Liver (tissue), 9 donors: Measurements from ENCODE around the gene TMEM151B. TPM values are rescaled to one million over a fixed set of nuclear protein-coding genes. Genes with fewer than 3 reads are reported as not detected.

ENCODE experiments used
- DNase-seq: peaks from one replicate; pipeline ENCODE4 v3.0.0-alpha.2; 2017; ENCODE audit warnings: low spot score
- H3K27ac ChIP-seq, 2 donors: one replicate each; pipeline ENCODE4 v1.7.0; 2013; ENCODE audit warnings: inconsistent platforms in 2 of 2, low read length in 2 of 2, control low read depth in 1 of 2, low read depth in 1 of 2, mild to moderate bottlenecking in 1 of 2
- H3K27me3 ChIP-seq, 4 donors: one replicate each; pipeline versions ENCODE4 v1.6.1 to v1.7.0; 2013; ENCODE audit warnings: low read length in 3 of 4, inconsistent platforms in 1 of 4, mild to moderate bottlenecking in 1 of 4, moderate library complexity in 1 of 4; ENCODE audit not compliant: control insufficient read depth in 4 of 4, insufficient read depth in 4 of 4
- H3K36me3 ChIP-seq, 4 donors: one replicate each; pipeline versions ENCODE4 v1.6.1 to v1.7.0; 2013; ENCODE audit warnings: low read length in 3 of 4, mild to moderate bottlenecking in 3 of 4, low read depth in 1 of 4, moderate library complexity in 1 of 4; ENCODE audit not compliant: control insufficient read depth in 4 of 4, insufficient read depth in 3 of 4
- H3K4me1 ChIP-seq, 4 donors: one replicate each; pipeline versions ENCODE4 v1.6.1 to v1.7.0; 2013; ENCODE audit warnings: low read length in 3 of 4, mild to moderate bottlenecking in 3 of 4, moderate library complexity in 1 of 4; ENCODE audit not compliant: control insufficient read depth in 4 of 4, insufficient read depth in 4 of 4
- H3K4me3 ChIP-seq, 3 donors: one replicate each; pipeline versions ENCODE4 v1.6.1 to v1.7.0; 2013; ENCODE audit warnings: low read length in 3 of 3, control low read depth in 1 of 3, low read depth in 1 of 3, mild to moderate bottlenecking in 1 of 3
- H3K9ac ChIP-seq, 2 donors: one replicate each; pipeline ENCODE4 v1.7.0; 2013; ENCODE audit warnings: low read length in 2 of 2, mild to moderate bottlenecking in 2 of 2, moderate library complexity in 2 of 2, control low read depth in 1 of 2, low read depth in 1 of 2
- H3K9me3 ChIP-seq, 4 donors: one replicate each; pipeline versions ENCODE4 v1.6.1 to v1.7.0; 2013; ENCODE audit warnings: low read length in 3 of 4; ENCODE audit not compliant: control insufficient read depth in 4 of 4
- EGR1 ChIP-seq, 2 donors: IDR thresholded peaks; 2 replicates each; pipeline ENCODE4 v1.6.1; 2016 to 2018; ENCODE audit warnings: antibody characterized with exemption in 2 of 2, low read depth in 2 of 2
- FOXA1 ChIP-seq: IDR thresholded peaks from 2 replicates; pipeline ENCODE4 v1.6.1; 2016; ENCODE audit warnings: antibody characterized with exemption
- FOXA2 ChIP-seq: IDR thresholded peaks from 2 replicates; pipeline ENCODE4 v1.6.1; 2016; ENCODE audit warnings: antibody characterized with exemption
- GABPA ChIP-seq, 2 donors: IDR thresholded peaks in 1 of 2; conservative IDR thresholded peaks in 1 of 2; 2 replicates each; pipeline ENCODE4 v1.6.1; 2016; ENCODE audit warnings: antibody characterized with exemption in 2 of 2, mild to moderate bottlenecking in 1 of 2, moderate library complexity in 1 of 2
- HNF4A ChIP-seq, 2 donors: conservative IDR thresholded peaks; 2 replicates each; pipeline ENCODE4 v1.6.1; 2016; ENCODE audit warnings: antibody characterized with exemption in 2 of 2, mild to moderate bottlenecking in 2 of 2
- JUND ChIP-seq, 2 donors: IDR thresholded peaks; 2 replicates each; pipeline ENCODE4 v1.6.1; 2016; ENCODE audit warnings: antibody characterized with exemption in 2 of 2
- NR2F2 ChIP-seq: IDR thresholded peaks from 2 replicates; pipeline ENCODE4 v1.6.1; 2016; ENCODE audit warnings: antibody characterized with exemption
- RXRA ChIP-seq, 2 donors: IDR thresholded peaks; 2 replicates each; pipeline ENCODE4 v1.6.1; 2017 to 2018; ENCODE audit warnings: antibody characterized with exemption in 2 of 2, mild to moderate bottlenecking in 1 of 2
- TAF1 ChIP-seq: conservative IDR thresholded peaks from 2 replicates; pipeline ENCODE4 v1.6.1; 2016; ENCODE audit warnings: antibody characterized with exemption, mild to moderate bottlenecking
- WGBS: extraction: QIAGEN DNeasy Blood & Tissue Kit; methylation state at CpG from one replicate; pipeline ENCODE4 v1.1.7; 2013; 5-methylcytosine and 5-hydroxymethylcytosine counted together
- polyA plus RNA-seq, 2 donors: library from polyadenylated mRNA; stranded (reverse) in 1 of 2; unstranded in 1 of 2; fragments of 200-250 nt in 1 of 2; fragments of >200 nt in 1 of 2; fragmentation: Nextera tagmentation in 1 of 2; extraction: Ambion mirVana in 1 of 2; gene quantifications; one replicate each; pipeline versions ENCODE4 v1.2.1 to v1.2.3, GENCODE V29; 2013 to 2015
- total RNA-seq, 2 donors: library from RNA; depleted of rRNA; stranded (reverse); fragments of >200 nt; gene quantifications; one replicate each; pipeline ENCODE4 v1.2.3, GENCODE V29; 2014
- TF ChIP-seq, protein P1 (sequence below): IDR thresholded peaks from 2 replicates; pipeline ENCODE4 v1.6.1; 2016; ENCODE audit warnings: antibody characterized with exemption, mild to moderate bottlenecking
- TF ChIP-seq, protein P2 (sequence below): IDR thresholded peaks from 2 replicates; pipeline ENCODE4 v1.6.1; 2016; ENCODE audit warnings: antibody characterized with exemption
- TF ChIP-seq, protein P3 (sequence below): IDR thresholded peaks from 2 replicates; pipeline ENCODE4 v1.6.1; 2016; ENCODE audit warnings: antibody characterized with exemption
- TF ChIP-seq, protein P4 (sequence below): IDR thresholded peaks from 2 replicates; pipeline ENCODE4 v1.6.1; 2016; ENCODE audit warnings: antibody characterized with exemption
- TF ChIP-seq, protein P5 (sequence below): fragments of 150-350 bp; IDR thresholded peaks from 2 replicates; pipeline ENCODE4 v1.5.1; 2017; ENCODE audit warnings: improper control_type of control experiment, low read depth, low read length; ENCODE audit not compliant: missing input control
- donor health status: healthy.
- donor health status: healthy.
- donor health status: healthy.
- donor health status: healthy.
- donor health status: healthy.

Gene TMEM151B
- total and polyA plus RNA-seq, 4 donors, result not detected

DNA sequence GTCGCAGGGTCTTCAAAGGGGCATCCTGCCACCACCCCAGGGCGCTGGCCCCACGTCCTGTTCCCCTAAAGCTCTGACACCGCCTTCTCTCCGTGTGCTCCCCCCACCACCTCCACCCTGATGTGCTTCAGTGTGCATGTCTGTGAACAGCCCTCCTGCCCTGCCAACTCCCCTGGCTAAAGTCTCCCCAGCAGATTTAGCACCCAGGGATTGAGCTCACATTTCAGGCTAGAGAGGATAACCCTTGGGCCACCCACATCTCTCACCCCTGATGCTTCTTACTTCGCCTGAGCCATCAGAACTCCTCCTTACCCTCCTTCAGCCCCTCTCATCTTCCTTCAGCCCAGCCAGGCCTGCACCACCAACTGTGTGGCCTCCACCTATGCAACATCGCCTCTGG lies 7.5 kb downstream of the TMEM151B start (continued):
- TF ChIP-seq, protein P1, sequence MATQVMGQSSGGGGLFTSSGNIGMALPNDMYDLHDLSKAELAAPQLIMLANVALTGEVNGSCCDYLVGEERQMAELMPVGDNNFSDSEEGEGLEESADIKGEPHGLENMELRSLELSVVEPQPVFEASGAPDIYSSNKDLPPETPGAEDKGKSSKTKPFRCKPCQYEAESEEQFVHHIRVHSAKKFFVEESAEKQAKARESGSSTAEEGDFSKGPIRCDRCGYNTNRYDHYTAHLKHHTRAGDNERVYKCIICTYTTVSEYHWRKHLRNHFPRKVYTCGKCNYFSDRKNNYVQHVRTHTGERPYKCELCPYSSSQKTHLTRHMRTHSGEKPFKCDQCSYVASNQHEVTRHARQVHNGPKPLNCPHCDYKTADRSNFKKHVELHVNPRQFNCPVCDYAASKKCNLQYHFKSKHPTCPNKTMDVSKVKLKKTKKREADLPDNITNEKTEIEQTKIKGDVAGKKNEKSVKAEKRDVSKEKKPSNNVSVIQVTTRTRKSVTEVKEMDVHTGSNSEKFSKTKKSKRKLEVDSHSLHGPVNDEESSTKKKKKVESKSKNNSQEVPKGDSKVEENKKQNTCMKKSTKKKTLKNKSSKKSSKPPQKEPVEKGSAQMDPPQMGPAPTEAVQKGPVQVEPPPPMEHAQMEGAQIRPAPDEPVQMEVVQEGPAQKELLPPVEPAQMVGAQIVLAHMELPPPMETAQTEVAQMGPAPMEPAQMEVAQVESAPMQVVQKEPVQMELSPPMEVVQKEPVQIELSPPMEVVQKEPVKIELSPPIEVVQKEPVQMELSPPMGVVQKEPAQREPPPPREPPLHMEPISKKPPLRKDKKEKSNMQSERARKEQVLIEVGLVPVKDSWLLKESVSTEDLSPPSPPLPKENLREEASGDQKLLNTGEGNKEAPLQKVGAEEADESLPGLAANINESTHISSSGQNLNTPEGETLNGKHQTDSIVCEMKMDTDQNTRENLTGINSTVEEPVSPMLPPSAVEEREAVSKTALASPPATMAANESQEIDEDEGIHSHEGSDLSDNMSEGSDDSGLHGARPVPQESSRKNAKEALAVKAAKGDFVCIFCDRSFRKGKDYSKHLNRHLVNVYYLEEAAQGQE, result no peak
- no peak for TF ChIP-seq FOXA2
- TF ChIP-seq EGR1 (IDR thresholded peaks at IDR 0.05; ENCODE audit: low read depth in 2 of 2), result no peak
- TF ChIP-seq, protein P2, sequence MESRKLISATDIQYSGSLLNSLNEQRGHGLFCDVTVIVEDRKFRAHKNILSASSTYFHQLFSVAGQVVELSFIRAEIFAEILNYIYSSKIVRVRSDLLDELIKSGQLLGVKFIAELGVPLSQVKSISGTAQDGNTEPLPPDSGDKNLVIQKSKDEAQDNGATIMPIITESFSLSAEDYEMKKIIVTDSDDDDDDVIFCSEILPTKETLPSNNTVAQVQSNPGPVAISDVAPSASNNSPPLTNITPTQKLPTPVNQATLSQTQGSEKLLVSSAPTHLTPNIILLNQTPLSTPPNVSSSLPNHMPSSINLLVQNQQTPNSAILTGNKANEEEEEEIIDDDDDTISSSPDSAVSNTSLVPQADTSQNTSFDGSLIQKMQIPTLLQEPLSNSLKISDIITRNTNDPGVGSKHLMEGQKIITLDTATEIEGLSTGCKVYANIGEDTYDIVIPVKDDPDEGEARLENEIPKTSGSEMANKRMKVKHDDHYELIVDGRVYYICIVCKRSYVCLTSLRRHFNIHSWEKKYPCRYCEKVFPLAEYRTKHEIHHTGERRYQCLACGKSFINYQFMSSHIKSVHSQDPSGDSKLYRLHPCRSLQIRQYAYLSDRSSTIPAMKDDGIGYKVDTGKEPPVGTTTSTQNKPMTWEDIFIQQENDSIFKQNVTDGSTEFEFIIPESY, result no peak

DNA sequence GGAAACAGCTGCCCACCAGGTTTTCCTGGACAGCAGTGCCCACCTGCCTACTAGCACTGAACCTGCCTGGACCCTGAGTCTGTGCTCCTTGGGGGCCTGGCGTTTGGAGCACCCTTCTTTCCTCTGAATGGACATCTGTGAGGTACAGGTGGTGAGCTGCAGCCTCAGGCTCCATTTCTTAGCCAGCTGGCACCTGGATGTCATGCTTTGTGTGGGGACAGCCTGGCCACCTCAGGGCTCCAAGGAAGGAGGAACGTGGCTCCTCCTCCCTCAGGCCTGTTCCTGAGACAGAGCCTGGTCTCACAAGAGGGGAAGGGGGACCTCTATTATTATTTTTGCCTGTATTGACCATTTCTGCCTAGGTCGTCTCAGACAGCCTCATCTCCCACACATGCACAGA lies 8.1 kb downstream of the TMEM151B start:
- peaks cover 0 to 7% (median 3%) of the 10 kb centered on the region in 4 donors for H3K4me1 ChIP-seq
- no peaks in the 10 kb centered on the region for H3K9me3 ChIP-seq
- no peaks in the 10 kb centered on the region for H3K36me3 ChIP-seq
- H3K27ac ChIP-seq, result no peak overlapping the region
- H3K27me3 ChIP-seq, result peaks cover 0 to 5% (median 4%) of the 10 kb centered on the region in 4 donors
- WGBS, result 68% methylated on average over 3 of the region's 3 CpGs
- no peak for DNase-seq
- H3K9ac ChIP-seq, result no peak overlapping the region
- H3K4me3 ChIP-seq, result no peak overlapping the region
- TF ChIP-seq NR2F2 (no peak), GABPA (IDR thresholded peaks at IDR 0.05 in 1 of 2, conservative IDR thresholded peaks at IDR 0.05 in 1 of 2) (no peak), EGR1 (IDR thresholded peaks at IDR 0.05; ENCODE audit: low read depth in 2 of 2) (no peak), RXRA (IDR thresholded peaks at IDR 0.05) (no peak), FOXA2 (no peak), HNF4A (conservative IDR thresholded peaks at IDR 0.05) (no peak), FOXA1 (no peak), JUND (IDR thresholded peaks at IDR 0.05) (no peak), TAF1 (no peak)
- TF ChIP-seq, protein P2, result no peak
- TF ChIP-seq, protein P3, sequence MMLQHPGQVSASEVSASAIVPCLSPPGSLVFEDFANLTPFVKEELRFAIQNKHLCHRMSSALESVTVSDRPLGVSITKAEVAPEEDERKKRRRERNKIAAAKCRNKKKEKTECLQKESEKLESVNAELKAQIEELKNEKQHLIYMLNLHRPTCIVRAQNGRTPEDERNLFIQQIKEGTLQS, result no peak
- TF ChIP-seq, protein P4, sequence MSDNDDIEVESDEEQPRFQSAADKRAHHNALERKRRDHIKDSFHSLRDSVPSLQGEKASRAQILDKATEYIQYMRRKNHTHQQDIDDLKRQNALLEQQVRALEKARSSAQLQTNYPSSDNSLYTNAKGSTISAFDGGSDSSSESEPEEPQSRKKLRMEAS, result no peak
- TF ChIP-seq, protein P5, sequence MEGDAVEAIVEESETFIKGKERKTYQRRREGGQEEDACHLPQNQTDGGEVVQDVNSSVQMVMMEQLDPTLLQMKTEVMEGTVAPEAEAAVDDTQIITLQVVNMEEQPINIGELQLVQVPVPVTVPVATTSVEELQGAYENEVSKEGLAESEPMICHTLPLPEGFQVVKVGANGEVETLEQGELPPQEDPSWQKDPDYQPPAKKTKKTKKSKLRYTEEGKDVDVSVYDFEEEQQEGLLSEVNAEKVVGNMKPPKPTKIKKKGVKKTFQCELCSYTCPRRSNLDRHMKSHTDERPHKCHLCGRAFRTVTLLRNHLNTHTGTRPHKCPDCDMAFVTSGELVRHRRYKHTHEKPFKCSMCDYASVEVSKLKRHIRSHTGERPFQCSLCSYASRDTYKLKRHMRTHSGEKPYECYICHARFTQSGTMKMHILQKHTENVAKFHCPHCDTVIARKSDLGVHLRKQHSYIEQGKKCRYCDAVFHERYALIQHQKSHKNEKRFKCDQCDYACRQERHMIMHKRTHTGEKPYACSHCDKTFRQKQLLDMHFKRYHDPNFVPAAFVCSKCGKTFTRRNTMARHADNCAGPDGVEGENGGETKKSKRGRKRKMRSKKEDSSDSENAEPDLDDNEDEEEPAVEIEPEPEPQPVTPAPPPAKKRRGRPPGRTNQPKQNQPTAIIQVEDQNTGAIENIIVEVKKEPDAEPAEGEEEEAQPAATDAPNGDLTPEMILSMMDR, result no peak
- TF ChIP-seq, protein P1, result no peak
